Astrocyte of the spinal cord (primary cell): ENCODE measurements around the gene OR2L8.

Source experiments
- DNase-seq: peaks from one replicate; pipeline ENCODE4 v3.0.0; 2011; ENCODE audit warnings: low read depth, low spot score
- H3K4me3 ChIP-seq: 2 replicates; pipeline ENCODE4 v1.5.1; 2011; ENCODE audit warnings: low read depth, mild to moderate bottlenecking, low read length, moderate library complexity
- CTCF ChIP-seq: IDR thresholded peaks from 2 replicates; pipeline ENCODE4 v1.5.1; 2012; ENCODE audit warnings: low read depth, mild to moderate bottlenecking, low read length, inconsistent platforms
- in situ Hi-C: cut with HindIII; loops from 2 replicates; pipeline ENCODE4 v1.10.0; 2017; ENCODE audit warnings: low sequenced_read_pairs

OR2L8 gene

GRCh38 chr1:247913786-247914185 lies 34.9 kb upstream of the OR2L8 start:
- no peak overlapping the region for H3K4me3 ChIP-seq
- in situ Hi-C loops, result no loop called here
- DNase-seq, result no peak
- no peak for TF ChIP-seq CTCF

GRCh38 chr1:247914941-247915662 lies 33.6 kb upstream of the OR2L8 start:
- TF ChIP-seq CTCF, result no peak
- peak; percentile 22 for DNase-seq
- H3K4me3 ChIP-seq, result no peak overlapping the region
- in situ Hi-C loops, result no loop called here

DNA sequence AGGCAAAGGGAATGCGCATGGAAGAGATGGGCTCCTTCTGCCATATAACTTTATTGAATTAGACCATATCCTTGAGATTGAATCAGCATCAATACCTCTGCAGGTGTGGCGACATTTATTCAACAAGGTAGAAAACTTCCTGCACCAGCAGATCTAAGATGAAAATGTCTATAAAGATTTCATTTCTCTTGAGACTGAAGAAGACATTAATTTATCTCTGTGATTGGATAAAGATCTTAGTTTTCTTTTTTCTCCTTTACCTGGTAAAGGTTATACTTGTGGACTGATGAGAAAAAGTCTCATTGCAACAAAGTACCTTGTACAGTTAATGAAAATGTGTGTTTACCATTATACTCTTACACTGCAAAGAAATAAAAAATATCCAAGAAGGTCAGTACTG lies 28.7 kb upstream of the OR2L8 start, which contains the start of gene OR2T8:
OR2T8 (plus strand) TSS at position 301 of the 400 bp plus-strand sequence. CDS start 766 bp downstream, outside the sequence.
- TF ChIP-seq CTCF, result no peak
- no peak for DNase-seq
- H3K4me3 ChIP-seq, result no peak within 1 kb of the TSS
- in situ Hi-C loops, result no loop called here

GRCh38 chr1:247923941-247924340 lies 24.7 kb upstream of the OR2L8 start:
- in situ Hi-C loops, result no loop called here
- DNase-seq, result no peak
- no peak for TF ChIP-seq CTCF
- H3K4me3 ChIP-seq, result no peak overlapping the region

- in situ Hi-C loops, result no loop called here
- no peak within 1 kb of the TSS for H3K4me3 ChIP-seq
- TF ChIP-seq CTCF, result no peak
- DNase-seq, result no peak
Measured at GRCh38 chr1:247924868-247925267, 23.8 kb upstream of the OR2L8 start, which contains the start of gene OR2AJ1. Gene OR2AJ1 (plus strand): TSS chr1:247924889. CDS start chr1:247933769, 8,880 bp downstream.

DNA sequence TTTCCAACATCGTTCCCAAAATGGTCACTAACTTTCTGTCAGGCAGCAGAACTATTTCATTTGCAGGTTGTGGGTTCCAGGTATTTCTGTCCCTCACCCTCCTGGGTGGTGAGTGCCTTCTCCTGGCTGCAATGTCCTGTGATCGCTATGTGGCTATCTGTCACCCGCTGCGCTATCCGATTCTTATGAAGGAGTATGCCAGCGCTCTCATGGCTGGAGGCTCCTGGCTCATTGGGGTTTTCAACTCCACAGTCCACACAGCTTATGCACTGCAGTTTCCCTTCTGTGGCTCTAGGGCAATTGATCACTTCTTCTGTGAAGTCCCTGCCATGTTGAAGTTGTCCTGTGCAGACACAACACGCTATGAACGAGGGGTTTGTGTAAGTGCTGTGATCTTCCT lies 14.7 kb upstream of the OR2L8 start:
- in situ Hi-C loops, result no loop called here

More for the DNA sequence above, 14.7 kb upstream of the OR2L8 start:
- no peak overlapping the region for H3K4me3 ChIP-seq
- TF ChIP-seq CTCF, result no peak
- DNase-seq, result no peak
